Caco-2 (cell line): ENCODE data around the gene SLITRK3. TPM values are rescaled to one million over a fixed set of nuclear protein-coding genes. Genes with fewer than 3 reads are reported as not detected.

ENCODE experiments used
- BruUV-seq: library from RNA; stranded (reverse); fragments of 400-500 nt; replicated peaks from 2 replicates; lab custom pipeline; 2021; lab: Mats Ljungman, UMichigan
- CTCF ChIA-PET: fragments of 300-600 bp; sonication (Branson Sonifier 250); formaldehyde crosslinking; loops from one replicate; lab custom pipeline; 2022; ENCODE audit warnings: antibody characterized with exemption; lab: Charles Lee
- POLR2A ChIA-PET: fragments of 300-600 bp; sonication (Branson Sonifier 250); formaldehyde crosslinking; loops from one replicate; lab custom pipeline; 2022; ENCODE audit warnings: antibody characterized with exemption; lab: Charles Lee
- DNase-seq, 2 experiments: peaks; one replicate each; pipeline versions ENCODE4 v3.0.0 to v3.0.0-alpha.2; 2020 to 2022
- H3K27me3 ChIP-seq: replicated peaks from 2 replicates; pipeline ENCODE4 v1.6.0; 2011; ENCODE audit warnings: low read length; ENCODE audit not compliant: control insufficient read depth, insufficient read depth
- H3K36me3 ChIP-seq: 2 replicates; pipeline ENCODE4 v1.5.1; 2011; ENCODE audit warnings: low read length; ENCODE audit not compliant: control insufficient read depth, insufficient read depth
- H3K4me1 ChIP-seq: fragments of 250-450 bp; sonication (Bioruptor Pico); 2 replicates; pipeline ENCODE4 v1.5.1; 2020; ENCODE audit warnings: mild to moderate bottlenecking
- H3K4me3 ChIP-seq: 2 replicates; pipeline ENCODE4 v1.5.1; 2011; ENCODE audit warnings: low read depth, mild to moderate bottlenecking, control low read depth, low read length
- H3K9me3 ChIP-seq: fragments of 250-450 bp; sonication (Bioruptor Pico); 2 replicates; pipeline ENCODE4 v1.5.1; 2020; ENCODE audit warnings: mild to moderate bottlenecking, moderate library complexity
- H3K27ac Mint-ChIP-seq: one replicate; pipeline ENCODE4 v1.8.0; 2022; ENCODE audit warnings: mixed read lengths; ENCODE audit not compliant: unreplicated experiment
- H3K27me3 Mint-ChIP-seq: one replicate; pipeline ENCODE4 v1.8.0; 2022; ENCODE audit warnings: mixed read lengths; ENCODE audit not compliant: insufficient read depth, unreplicated experiment
- H3K36me3 Mint-ChIP-seq: one replicate; pipeline ENCODE4 v1.8.0; 2022; ENCODE audit warnings: mild to moderate bottlenecking, mixed read lengths; ENCODE audit not compliant: insufficient read depth, unreplicated experiment
- H3K4me1 Mint-ChIP-seq: one replicate; pipeline ENCODE4 v1.8.0; 2022; ENCODE audit warnings: low read depth, mixed read lengths; ENCODE audit not compliant: unreplicated experiment
- H3K4me3 Mint-ChIP-seq: one replicate; pipeline ENCODE4 v1.8.0; 2022; ENCODE audit warnings: mild to moderate bottlenecking, moderate library complexity, mixed read lengths; ENCODE audit not compliant: unreplicated experiment
- H3K9me3 Mint-ChIP-seq: one replicate; pipeline ENCODE4 v1.8.0; 2022; ENCODE audit warnings: mixed read lengths; ENCODE audit not compliant: unreplicated experiment
- CTCF ChIP-seq, 2 experiments: fragments of 200-600 bp in 1 of 2; IDR thresholded peaks; 1 replicate in 1 of 2; 2 replicates in 1 of 2; pipeline versions ENCODE4 v1.5.1 to v1.8.0; 2011 to 2022; ENCODE audit warnings: antibody characterized with exemption in 1 of 2, control low read depth in 1 of 2, inconsistent platforms in 1 of 2, low read depth in 1 of 2, low read length in 1 of 2, mild to moderate bottlenecking in 1 of 2, moderate library complexity in 1 of 2; ENCODE audit not compliant: insufficient read depth in 1 of 2, severe bottlenecking in 1 of 2, unreplicated experiment in 1 of 2
- intact Hi-C: fragments of 100-400 bp; cut with micrococcal nuclease; formaldehyde crosslinking; loops from one replicate; pipeline ENCODE4 v1.10.0; 2022; ENCODE audit not compliant: unreplicated experiment
- total RNA-seq: library from RNA; stranded (reverse); gene quantifications from 2 replicates; pipeline ENCODE4 v1.2.3, GENCODE V29; 2022

Gene SLITRK3
- total RNA-seq, 1 experiment from 2014 or later, result not detected

DNA sequence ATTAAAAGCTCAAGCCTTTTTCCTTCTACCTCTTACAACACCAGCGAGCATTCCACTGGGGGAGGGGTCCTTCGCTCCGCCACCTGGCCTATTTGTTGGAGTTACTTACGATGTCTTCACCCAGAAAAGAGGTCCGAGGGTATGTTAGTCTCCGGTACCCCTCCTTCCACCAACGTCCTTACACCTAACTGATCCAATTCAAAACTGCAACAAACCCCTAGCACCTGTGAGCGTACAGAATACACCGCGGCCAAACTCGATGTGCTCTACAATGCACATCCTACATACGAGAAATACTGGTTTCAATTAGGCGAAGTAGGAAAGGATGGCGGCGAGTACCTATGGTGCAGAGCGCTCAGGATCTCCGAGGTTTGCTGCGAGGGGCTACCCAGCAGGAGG, 944 bp downstream of the SLITRK3 start:
- DNase-seq, result no peak
- peaks cover 22% of the 10 kb centered on the region for H3K27me3 Mint-ChIP-seq
- no TSS peak for BruUV-seq
- Histone ChIP-seq H3K4me3 (no peak overlapping the region), H3K36me3 (no peaks in the 10 kb centered on the region), H3K4me1 (no peaks in the 10 kb centered on the region), H3K27me3 (no peaks in the 10 kb centered on the region), H3K9me3 (no peaks in the 10 kb centered on the region)
- H3K4me3 Mint-ChIP-seq, result no peak overlapping the region
- H3K36me3 Mint-ChIP-seq, result no peaks in the 10 kb centered on the region
- H3K4me1 Mint-ChIP-seq, result no peaks in the 10 kb centered on the region
- ChIA-PET CTCF (interaction anchor here (0.8 to 0.9 kb wide), 2 partner anchors 12 to 83 kb away, joined by 4 read pairs; no protein-coding TSS in a partner anchor), POLR2A (no interaction called here)
- no peaks in the 10 kb centered on the region for H3K9me3 Mint-ChIP-seq
- H3K27ac Mint-ChIP-seq, result no peak overlapping the region
- no peak for TF ChIP-seq CTCF (IDR thresholded peaks at IDR 0.05; ENCODE audit: insufficient read depth in 1 of 2, low read depth in 1 of 2, low read length in 1 of 2, severe bottlenecking in 1 of 2, unreplicated experiment in 1 of 2)
- intact Hi-C loops, result no loop called here

DNA sequence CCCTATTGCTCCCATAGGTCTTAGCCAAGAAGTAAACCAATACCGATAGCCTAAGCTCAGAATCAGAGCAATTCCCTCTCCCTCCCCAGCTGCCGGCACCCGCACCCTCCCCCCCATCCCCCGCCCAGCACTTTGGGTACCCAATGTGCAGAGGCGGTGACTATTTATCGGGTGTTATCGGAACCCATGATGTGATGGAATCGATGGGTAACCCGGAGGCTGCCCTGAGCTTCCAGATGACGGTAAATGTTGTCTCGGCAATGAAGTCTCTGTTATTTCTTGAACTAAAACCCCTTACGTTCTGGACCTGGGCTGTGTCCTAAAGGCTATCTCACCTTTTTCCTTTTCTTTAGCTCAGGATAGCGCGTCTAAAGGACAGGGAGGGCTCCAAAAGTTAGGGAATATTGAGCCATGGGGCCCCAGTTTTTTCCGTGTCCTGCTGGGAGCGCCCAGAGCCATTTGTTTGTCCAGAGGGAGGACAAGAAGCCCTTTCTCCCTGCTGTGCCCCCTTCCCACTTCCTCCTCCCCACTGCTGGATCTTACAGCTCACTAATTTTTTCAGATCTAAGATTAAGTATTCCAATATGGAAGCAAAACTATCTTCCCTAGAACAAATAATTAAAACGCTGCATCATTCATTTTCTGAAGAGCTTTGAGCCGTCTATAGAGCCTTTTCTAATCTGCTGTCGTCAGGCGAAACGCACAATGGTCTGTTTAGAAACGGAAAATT, 1.5 kb downstream of the SLITRK3 start:
- Histone ChIP-seq H3K36me3 (no peaks in the 10 kb centered on the region), H3K9me3 (no peaks in the 10 kb centered on the region), H3K27me3 (no peaks in the 10 kb centered on the region), H3K4me3 (no peak overlapping the region), H3K4me1 (no peaks in the 10 kb centered on the region)
- no peak for DNase-seq
- no peaks in the 10 kb centered on the region for H3K9me3 Mint-ChIP-seq
- no peaks in the 10 kb centered on the region for H3K36me3 Mint-ChIP-seq
- POLR2A ChIA-PET, result no interaction called here
- H3K27me3 Mint-ChIP-seq, result peaks cover 22% of the 10 kb centered on the region
- no peak for TF ChIP-seq CTCF (IDR thresholded peaks at IDR 0.05; ENCODE audit: insufficient read depth in 1 of 2, low read depth in 1 of 2, low read length in 1 of 2, severe bottlenecking in 1 of 2, unreplicated experiment in 1 of 2)
- H3K4me3 Mint-ChIP-seq, result no peak overlapping the region
- BruUV-seq, result no TSS peak
- H3K4me1 Mint-ChIP-seq, result no peaks in the 10 kb centered on the region
- H3K27ac Mint-ChIP-seq, result no peak overlapping the region
- CTCF ChIA-PET, result interaction anchor here (0.7 to 0.8 kb wide), 2 partner anchors 12 to 83 kb away, joined by 4 to 5 read pairs; no protein-coding TSS in a partner anchor
- intact Hi-C loops, result no loop called here

- H3K36me3 ChIP-seq, result no peaks in the 10 kb centered on the region
- Mint-ChIP-seq H3K4me1 (no peaks in the 10 kb centered on the region), H3K27me3 (peaks cover 22% of the 10 kb centered on the region), H3K9me3 (no peaks in the 10 kb centered on the region), H3K27ac (no peak overlapping the region), H3K4me3 (no peak overlapping the region), H3K36me3 (no peaks in the 10 kb centered on the region)
- ChIA-PET CTCF (interaction anchor here (1.3 kb wide), 1 partner anchor 13 kb away, joined by 4 read pairs; no protein-coding TSS in a partner anchor), POLR2A (no interaction called here)
- intact Hi-C loops, result no loop called here
- no peak for TF ChIP-seq CTCF (IDR thresholded peaks at IDR 0.05; ENCODE audit: insufficient read depth in 1 of 2, low read depth in 1 of 2, low read length in 1 of 2, severe bottlenecking in 1 of 2, unreplicated experiment in 1 of 2)
- H3K4me1 ChIP-seq, result no peaks in the 10 kb centered on the region
- no peak for DNase-seq
- H3K9me3 ChIP-seq, result no peaks in the 10 kb centered on the region
- H3K27me3 ChIP-seq, result no peaks in the 10 kb centered on the region
- no peak overlapping the region for H3K4me3 ChIP-seq
- no TSS peak for BruUV-seq
Measured at GRCh38 chr3:165193366-165194254, 2.6 kb downstream of the SLITRK3 start.
